Esophagus muscularis mucosa (tissue), 4 donors: ENCODE measurements around the gene MERTK.

Experiments
- EP300 ChIP-seq: sonication (generic); formaldehyde crosslinking; IDR thresholded peaks from one replicate; pipeline ENCODE4 v1.6.1; 2017; ENCODE audit warnings: antibody characterized with exemption
- POLR2A ChIP-seq: fragments of 450-650 bp; IDR thresholded peaks from one replicate; pipeline ENCODE4 v1.6.1; 2017; ENCODE audit warnings: antibody characterized with exemption, moderate library complexity, mild to moderate bottlenecking, low read depth
- POLR2AphosphoS5 ChIP-seq, 2 donors: sonication (generic); formaldehyde crosslinking; IDR thresholded peaks; one replicate each; pipeline ENCODE4 v1.6.1; 2017; ENCODE audit warnings: antibody characterized with exemption in 2 of 2
- TF ChIP-seq, protein P1 (sequence below), 3 experiments: fragments of 200-600 bp in 2 of 3; fragments of 450-650 bp in 1 of 3; sonication (generic) in 2 of 3; IDR thresholded peaks; one replicate each; pipeline ENCODE4 v1.5.1; 2017 to 2019; ENCODE audit warnings: antibody characterized with exemption in 3 of 3, mild to moderate bottlenecking in 2 of 3, moderate library complexity in 1 of 3

- TF ChIP-seq, protein P1, sequence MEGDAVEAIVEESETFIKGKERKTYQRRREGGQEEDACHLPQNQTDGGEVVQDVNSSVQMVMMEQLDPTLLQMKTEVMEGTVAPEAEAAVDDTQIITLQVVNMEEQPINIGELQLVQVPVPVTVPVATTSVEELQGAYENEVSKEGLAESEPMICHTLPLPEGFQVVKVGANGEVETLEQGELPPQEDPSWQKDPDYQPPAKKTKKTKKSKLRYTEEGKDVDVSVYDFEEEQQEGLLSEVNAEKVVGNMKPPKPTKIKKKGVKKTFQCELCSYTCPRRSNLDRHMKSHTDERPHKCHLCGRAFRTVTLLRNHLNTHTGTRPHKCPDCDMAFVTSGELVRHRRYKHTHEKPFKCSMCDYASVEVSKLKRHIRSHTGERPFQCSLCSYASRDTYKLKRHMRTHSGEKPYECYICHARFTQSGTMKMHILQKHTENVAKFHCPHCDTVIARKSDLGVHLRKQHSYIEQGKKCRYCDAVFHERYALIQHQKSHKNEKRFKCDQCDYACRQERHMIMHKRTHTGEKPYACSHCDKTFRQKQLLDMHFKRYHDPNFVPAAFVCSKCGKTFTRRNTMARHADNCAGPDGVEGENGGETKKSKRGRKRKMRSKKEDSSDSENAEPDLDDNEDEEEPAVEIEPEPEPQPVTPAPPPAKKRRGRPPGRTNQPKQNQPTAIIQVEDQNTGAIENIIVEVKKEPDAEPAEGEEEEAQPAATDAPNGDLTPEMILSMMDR (IDR thresholded peaks at IDR 0.05): no peak
- no peak for TF ChIP-seq EP300
- TF ChIP-seq POLR2AphosphoS5 (IDR thresholded peaks at IDR 0.05): no peak
- no peak for TF ChIP-seq POLR2A
These were observed 51.8 kb downstream of the MERTK start for GRCh38 chr2:111950236-111950635.
